ENCODE measurements around the gene CDH23. TPM values are rescaled to one million over a fixed set of nuclear protein-coding genes. Genes with fewer than 3 reads are reported as not detected.
A peak's percentile ranks its signal among the peaks of the same experiment; 100 is the strongest.
"Not testable (repeated sequence)": the region's sequence is repeated elsewhere in the genome, so short reads cannot be mapped to it uniquely, and the experiment has no call there.

Gene CDH23
- 5.4 TPM for total RNA-seq
- long read RNA-seq, partial matches to known transcripts = 4 of 6 reads
- long read RNA-seq, other reads (novel, unspliced or antisense) = 2 of 6 reads

DNA sequence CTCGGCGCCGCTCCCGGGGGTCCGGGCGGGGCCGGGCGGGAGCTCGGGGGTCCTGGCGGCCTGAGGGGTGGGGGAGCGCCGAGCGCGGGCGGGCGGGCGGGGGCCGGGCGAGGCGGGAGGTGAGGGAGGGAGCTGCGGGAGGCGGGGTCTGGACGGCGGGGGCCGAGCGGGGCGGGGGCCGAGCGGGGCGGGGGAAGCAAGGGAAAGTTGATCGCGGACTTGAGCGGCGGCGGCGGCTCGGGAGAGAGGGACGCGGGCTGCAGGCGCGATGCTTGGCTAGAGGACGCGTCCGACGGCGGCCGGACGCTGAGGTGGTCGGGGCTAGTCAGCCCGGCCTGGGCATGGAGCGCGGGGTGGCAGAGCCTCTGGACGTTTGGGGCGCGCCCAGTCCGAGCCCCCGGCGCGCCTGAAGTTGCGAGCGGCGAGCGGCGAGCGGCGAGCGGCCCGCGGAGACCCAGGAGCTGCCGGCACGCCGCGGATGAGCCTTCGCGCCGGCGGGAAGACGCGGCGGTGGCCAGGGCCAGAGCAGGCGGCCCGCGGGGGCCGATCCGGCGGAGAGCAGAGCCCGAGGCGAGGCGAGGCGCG is at the start of gene CDH23:
Gene CDH23 (plus strand): TSS at position 210 of the 585 bp plus-strand sequence. CDS start 42,912 bp downstream, outside the sequence.
- intact Hi-C loops (cut with micrococcal nuclease) = loop anchor here (10.0 kb wide), 1 partner anchor 168 kb away; no protein-coding TSS in a partner anchor
- DNase-seq (peak; percentile 74), ATAC-seq (peak; percentile 61)

DNA sequence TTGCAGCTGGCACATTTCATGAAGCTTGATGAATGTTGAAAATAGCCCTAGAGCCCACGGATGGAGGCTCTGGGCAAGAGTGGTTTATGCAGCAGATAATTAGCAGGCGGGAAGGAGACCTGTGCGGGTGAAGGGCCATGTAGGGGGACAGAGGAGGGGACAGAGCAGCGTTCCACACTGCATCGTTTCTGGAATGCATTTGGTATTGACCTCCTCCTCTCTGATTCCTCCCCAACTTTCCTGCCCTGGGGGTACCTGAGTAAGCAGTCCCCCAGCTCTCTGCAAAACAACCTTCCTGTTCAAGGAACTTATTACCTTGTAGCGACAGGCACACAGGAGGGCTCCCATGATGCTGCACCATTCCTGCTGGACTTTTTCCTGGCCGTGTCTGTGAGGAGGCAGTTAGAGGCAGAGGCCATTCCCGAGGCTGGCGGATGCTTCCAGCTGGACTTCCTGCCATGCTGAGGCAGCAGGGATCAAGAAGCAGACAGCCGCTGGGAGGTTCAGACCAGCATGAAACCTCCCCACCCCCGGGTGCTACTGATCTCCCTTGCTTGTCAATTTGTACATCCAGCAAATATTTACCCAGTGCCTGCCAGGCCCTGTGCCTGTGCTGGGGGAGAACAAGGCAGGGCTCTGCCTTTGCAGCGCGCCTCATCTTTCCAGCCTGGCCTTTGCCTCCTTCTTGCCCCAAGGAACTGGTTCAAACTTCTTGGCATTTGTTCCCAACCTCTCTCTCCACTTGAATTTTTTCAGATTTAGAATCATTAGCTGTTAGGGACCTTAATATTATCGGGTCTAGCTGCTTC is 48.9 kb upstream of the CDH23 start:
- no peak for DNase-seq
- ATAC-seq = no peak
- intact Hi-C loops (cut with micrococcal nuclease) = no loop called here

DNA sequence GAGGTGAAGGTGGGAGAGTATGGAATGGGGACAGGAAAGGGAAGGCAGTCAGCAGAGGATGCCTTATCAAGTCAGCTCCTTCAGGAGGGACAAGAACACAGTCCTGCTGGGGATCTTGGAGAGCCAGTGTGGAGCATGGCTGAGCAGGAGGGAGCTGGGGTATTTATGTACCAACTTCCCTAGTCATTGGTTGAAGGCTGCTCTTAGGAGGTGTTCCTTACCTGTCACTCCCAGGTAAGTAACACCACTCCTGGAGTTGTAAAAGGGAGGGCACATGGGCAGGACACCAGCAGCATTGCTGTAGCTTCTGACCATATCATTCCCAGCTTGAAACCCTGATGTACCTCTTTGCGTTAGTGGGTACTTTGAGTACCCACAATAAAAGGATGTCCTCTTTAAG is 47.9 kb upstream of the CDH23 start:
- intact Hi-C loops (cut with micrococcal nuclease) = no loop called here
- ATAC-seq = no peak
- DNase-seq = no peak

DNA sequence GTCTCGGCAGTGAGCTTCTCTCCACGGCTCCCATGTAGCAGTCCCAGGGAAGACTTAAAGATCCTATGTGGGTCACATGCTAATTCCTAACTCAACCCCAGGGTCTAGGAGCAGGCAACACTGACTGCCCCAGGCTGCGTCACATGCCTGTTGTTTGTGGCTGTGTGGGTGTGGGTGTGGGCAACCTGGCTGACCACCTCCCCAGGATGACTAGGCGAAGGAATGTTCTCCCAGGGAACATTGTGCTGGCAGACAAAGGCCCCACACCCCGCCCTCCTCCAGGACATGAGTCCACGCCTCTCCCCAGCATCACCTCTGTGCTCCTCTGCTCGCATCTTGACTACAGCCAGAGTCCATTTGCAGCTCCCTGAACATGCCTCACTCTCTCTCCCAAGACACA is 47.3 kb upstream of the CDH23 start:
- ATAC-seq (no peak), DNase-seq (no peak)
- intact Hi-C loops (cut with micrococcal nuclease) = no loop called here

DNA sequence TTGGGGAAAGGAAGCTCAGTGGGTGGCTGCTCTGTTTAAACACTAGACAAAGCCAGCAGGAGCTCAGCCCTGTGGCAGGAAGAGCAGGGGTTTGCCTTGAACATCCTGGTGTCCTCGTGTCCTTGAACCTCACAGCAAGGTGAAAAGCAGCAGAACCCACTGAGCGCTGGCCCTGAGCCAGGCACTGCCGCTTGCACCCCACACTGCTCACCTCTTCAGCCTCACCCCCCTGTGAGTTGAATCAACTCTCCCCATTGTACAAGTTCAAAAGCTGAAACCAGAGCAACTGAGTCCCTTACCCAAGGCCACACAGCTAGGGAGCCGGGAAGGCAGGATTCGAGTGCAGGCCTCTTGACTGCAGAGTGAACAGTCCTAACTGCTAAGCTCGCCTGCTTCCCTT is 45.6 kb upstream of the CDH23 start:
- no peak for DNase-seq
- ATAC-seq = no peak
- intact Hi-C loops (cut with micrococcal nuclease) = no loop called here

DNA sequence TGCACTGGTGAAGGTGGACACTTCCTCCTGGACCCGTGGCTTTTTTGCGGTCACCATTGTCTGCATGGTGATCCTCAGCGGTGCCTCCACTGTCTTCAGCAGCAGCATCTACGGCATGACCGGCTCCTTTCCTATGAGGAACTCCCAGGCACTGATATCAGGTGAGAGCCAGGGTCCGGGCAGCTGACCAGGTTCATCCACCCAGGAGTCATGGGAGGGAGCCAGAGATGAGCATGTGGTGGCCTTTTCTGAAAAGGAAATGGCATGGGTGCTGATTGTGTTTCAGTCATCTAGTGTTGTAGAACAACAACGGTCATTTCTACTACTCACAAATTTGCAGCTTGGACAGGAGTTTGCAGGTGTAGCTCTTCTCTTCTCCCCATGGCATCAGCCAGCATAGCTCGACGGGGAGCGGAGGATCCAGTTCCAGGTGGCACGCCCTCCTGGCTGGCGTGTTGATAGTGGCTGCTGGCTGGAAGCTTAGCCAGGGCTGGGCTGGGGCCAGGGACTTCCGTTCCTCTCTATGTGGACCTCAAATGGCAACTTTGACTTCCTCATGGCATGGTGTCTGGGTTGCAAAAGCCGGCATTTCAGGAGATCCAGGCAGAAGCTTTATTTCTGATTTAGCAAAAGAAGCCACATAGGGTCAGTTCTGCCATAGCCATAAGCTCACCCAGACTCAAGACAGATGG is 44.9 kb upstream of the CDH23 start:
- DNase-seq (peak; percentile 73), ATAC-seq (peak; percentile 71)
- intact Hi-C loops (cut with micrococcal nuclease) = no loop called here

DNA sequence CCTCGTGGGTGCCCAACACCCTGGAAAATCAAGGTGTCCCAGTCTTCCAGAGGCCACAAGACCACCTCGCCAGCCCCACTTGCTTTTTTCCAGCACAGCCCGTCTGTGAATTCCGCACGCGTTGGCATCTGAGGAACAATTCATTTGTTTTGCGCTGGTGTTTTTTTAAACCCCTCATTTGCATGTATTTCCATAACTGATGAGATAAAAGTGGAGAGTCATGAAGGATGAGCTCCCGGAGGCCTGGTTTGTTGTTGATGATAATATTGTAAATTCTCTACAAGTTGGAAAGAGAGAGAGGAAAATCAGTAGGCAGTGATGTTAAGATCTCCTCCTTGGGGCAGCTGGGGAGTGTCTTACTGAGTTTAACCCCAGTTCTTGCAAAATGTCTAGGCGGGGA is 43.1 kb upstream of the CDH23 start:
- intact Hi-C loops (cut with micrococcal nuclease) = no loop called here
- DNase-seq = no peak
- ATAC-seq = no peak

DNA sequence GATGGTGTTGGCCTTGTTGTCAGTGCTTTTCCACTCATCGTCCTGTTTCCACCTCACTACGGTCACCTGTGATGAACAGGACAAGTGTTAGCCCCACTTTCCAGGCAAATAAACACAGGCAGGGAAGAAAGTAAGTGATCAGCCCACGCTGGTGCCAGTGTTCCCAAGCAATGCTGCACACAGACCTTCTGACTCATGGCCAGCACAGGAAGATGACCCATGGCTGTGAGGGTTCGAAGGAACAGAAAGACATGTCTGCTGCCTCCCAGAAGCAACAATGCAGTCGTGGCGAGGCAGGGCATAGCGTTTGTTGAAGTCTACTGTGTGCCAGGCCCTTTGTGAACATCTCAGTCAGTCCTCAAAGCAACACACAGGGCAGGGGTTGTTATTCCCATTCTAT is 41.9 kb upstream of the CDH23 start:
- intact Hi-C loops (cut with micrococcal nuclease) = no loop called here
- DNase-seq = no peak
- ATAC-seq = no peak

DNA sequence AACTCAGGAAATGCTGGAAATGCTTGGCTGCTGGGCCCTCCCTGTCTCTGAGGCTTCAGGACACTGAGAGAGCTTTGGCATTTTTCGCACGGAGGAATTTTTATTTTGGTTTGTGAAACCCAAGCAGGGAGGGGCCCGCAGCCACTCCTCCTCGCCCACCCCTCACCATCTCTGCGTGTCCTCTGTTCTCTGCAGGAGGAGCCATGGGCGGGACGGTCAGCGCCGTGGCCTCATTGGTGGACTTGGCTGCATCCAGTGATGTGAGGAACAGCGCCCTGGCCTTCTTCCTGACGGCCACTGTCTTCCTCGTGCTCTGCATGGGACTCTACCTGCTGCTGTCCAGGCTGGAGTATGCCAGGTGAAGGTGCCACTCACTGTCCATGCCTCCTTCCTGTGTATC is 40.8 kb upstream of the CDH23 start:
- DNase-seq = no peak
- no peak for ATAC-seq
- intact Hi-C loops (cut with micrococcal nuclease) = no loop called here

DNA sequence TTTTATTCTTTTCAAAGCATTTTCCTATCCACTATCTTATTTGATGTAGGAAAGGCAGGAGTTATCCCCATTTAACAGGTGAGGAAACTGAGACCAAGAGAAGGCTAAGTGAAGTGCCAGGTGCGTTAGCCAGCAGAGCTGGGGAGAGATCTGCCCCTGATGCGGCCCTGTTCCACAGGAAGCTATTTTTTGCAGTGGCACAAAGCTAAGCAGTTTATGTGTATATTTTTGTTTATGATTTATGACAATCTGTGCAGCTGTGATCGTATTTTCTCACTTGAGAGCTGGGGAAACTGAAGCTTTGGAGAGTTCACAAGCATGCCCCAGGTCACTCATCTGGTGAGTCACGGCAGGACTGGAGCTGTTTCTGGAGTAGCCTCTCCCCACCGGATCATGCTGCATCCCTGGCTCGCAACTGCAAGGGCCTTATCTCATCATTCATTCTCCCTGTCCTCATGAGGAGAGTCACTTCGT is 38.9 kb upstream of the CDH23 start:
- intact Hi-C loops (cut with micrococcal nuclease) = no loop called here
- ATAC-seq (no peak), DNase-seq (no peak)

DNA sequence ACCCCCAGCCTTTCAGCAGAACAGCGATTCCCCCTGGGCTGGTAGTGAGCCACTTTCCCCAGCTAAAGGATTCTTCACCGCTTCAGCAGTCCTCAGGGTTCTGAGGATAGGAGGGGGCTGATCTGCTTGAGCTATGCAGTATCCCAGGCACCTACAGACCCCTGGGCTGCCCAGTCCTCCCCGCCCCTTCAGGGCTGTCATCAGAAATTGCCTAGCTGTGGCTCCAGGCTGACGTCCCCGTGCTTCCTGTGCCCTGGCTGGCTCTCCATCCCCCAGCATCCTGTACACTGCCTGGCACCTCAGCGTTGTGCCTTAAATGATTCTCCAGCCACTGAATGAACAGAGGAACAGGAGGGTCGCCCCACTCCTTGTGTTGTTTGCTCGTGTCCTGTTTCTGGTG is 38.4 kb upstream of the CDH23 start:
- DNase-seq = no peak
- intact Hi-C loops (cut with micrococcal nuclease) = no loop called here
- no peak for ATAC-seq

DNA sequence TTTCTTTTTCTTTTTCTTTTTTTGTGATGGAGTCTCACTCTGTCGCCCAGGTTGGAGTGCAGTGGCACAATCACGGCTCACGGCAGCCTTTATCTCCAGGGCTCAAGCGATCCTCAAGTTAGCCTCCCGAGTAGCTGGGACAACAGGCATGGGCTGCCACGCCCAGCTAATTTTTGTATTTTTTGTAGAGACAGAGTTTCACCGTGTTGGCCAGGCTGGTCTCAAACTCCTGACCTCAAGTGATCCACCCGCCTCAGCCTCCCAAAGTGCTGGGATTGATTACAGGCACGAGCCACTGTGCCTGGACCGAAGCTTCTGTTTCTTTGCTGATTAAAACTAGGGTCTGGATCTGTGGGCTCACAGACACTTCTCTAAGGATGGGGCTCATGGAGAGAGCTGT is 37.8 kb upstream of the CDH23 start:
- ATAC-seq; intact Hi-C loops (cut with micrococcal nuclease); DNase-seq: not testable (repeated sequence)

DNA sequence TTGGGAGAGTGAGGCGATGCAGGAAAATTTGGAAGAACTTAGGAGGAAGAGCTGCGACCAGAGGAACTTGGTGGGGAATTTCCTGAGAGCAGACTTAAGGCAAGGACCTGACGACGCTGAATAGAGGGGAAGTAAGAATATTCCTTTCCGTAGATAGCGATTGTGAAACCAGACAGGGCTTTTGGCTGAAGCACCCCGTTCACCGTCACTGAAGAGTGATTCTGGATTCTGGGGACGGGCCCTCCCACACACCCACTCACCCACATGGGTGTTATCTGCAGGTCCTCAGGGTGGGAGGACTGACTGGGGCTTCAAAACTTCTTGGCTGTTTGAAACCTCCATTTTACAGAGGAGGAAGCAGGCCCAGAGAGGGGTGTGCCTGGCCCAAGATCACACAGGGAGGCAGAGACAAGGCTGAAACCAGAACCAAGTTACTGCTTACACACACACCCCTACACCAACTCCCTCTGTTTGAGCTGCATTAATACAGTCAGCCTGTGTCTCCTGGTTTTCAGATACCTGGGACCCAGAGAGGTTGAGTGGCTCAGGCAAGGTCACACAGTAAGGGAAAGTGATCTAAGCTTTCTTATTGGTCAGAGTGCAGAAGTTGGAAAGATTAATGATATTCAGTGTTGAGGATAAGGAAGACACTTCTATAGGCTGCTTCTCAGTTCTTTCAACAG is 37.2 kb upstream of the CDH23 start:
- intact Hi-C loops (cut with micrococcal nuclease) = no loop called here
- ATAC-seq = peak; percentile 76
- DNase-seq = no peak

DNA sequence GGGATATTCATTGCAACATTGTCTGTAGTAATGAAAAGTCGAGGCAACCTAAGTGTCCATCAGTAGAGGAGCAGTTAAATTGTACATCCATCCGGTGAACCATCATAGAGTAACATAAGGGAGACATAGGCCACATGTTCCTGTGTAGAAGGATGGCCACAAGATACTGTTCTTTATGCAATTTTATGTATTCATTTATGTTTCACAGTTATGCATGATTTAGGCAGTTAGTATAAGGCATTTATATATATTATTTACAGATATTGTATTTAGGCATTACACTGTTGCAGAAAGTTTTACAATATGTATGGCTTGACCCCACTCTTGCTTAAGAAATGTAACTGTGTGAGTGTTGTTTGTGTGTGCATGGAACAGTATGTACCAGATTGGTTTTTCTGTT is 36.0 kb upstream of the CDH23 start:
- intact Hi-C loops (cut with micrococcal nuclease) = no loop called here
- no peak for DNase-seq
- ATAC-seq = no peak

DNA sequence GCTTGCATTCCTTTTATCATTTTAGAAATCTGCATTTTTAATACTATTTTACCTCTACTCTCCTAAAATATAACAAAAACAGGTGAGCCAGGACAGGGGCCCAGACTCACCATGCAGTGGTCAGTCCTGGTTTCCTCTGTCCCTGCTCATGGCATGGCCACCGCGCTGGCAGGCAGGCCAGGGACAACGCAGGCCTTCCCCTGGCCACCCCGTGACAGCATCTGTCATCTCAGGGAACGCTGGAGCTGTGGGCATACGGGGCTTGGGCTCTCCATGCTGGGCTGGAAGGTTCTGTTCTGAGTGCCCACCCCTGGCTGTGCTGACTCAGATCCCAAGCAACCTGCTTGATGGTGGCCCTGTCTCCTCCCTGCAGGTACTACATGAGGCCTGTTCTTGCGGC is 35.1 kb upstream of the CDH23 start:
- intact Hi-C loops (cut with micrococcal nuclease) = no loop called here
- DNase-seq (no peak), ATAC-seq (no peak)

DNA sequence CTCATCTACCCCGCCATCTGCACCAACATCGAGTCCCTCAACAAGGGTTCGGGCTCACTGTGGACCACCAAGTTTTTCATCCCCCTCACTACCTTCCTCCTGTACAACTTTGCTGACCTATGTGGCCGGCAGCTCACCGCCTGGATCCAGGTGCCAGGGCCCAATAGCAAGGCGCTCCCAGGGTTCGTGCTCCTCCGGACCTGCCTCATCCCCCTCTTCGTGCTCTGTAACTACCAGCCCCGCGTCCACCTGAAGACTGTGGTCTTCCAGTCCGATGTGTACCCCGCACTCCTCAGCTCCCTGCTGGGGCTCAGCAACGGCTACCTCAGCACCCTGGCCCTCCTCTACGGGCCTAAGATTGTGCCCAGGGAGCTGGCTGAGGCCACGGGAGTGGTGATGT is 34.6 kb upstream of the CDH23 start:
- intact Hi-C loops (cut with micrococcal nuclease) = no loop called here
- no peak for ATAC-seq
- DNase-seq = no peak

DNA sequence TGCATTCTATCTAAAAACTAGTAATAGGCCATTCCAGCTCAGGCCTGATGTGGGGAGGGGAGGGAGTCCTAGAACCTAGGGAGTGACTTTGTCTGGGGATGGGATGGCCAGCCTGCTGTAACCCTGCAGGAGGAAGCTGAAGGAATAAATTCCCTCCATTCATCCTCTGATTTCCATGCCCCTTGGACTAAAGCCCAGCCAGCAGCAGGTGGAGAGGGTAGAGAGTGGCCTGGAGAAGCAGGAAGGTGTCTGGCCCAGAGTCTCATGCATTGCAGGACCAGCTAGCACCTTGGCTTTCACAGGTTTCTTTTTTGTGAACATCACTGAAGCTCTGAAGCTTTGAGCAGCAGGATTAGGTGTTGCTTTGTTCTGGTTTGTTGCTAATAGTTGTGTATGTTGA is 32.8 kb upstream of the CDH23 start:
- DNase-seq (no peak), ATAC-seq (no peak)
- intact Hi-C loops (cut with micrococcal nuclease) = no loop called here

DNA sequence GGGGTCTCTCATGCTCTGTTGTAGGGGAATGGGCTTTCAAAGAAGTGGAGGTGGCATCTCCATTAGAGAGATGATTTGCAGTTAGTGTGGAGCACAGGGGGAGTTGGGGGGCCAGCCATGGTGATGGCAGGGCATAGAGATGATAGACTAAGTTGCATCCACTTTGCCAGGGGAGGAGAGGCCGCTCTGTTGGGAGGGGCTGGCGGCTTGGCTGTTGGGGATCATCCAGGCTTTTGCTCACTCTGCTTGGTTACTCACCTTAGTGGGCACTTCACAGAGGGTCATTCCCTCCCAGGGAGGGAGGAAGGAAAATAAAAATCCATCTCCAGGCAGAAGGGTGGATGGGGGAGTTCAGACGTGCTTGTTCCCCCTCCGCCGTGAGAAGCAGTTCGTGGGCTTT is 31.4 kb upstream of the CDH23 start:
- DNase-seq (no peak), ATAC-seq (no peak)
- intact Hi-C loops (cut with micrococcal nuclease) = no loop called here

DNA sequence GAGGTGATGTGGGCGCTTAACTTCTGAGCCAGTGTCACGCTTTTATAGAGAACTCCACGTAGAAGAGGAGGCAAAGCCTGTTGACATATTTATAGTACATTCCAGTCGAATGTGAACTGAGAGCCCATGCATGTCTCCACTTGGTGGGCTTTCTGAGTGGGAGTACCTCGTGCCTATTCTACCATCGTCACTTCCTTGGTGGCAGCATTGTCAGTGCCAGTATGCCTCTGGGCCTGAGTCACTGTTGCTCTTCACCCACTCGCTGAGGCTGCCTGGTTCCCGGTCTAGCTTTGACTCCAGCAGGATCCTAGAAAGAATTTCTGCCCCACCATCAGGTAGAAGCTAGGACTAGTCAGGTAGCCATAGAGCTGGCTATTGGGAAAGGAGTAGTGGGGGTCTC is 30.0 kb upstream of the CDH23 start:
- intact Hi-C loops (cut with micrococcal nuclease) = no loop called here
- ATAC-seq (no peak), DNase-seq (no peak)

DNA sequence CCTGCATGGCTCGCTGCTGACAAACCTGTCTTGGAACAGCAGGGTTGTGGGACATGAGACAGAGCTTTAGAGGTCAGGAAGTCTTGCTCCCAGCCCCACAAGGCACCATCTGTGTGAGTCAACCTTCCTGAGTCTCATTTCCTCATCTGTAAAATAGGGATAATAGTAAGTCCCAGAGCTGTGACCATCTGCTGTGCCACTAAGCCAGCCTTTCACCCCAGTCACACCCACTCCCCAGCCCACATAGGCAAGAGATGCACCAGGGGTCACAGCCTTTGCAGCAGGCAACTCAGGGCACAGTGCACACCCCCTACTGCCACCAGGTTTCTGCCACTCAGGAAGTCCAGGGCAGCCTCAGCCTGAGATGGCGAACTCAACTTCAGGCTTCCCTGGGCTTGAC is 29.4 kb upstream of the CDH23 start:
- ATAC-seq (peak; percentile 50), DNase-seq (no peak)
- intact Hi-C loops (cut with micrococcal nuclease) = no loop called here

Data from left ventricle myocardium superior (tissue), 1 donor.